Loucy (cell line): ENCODE measurements around the gene GPRIN1.

Source experiments
- EZH2phosphoT487 ChIP-seq: fragments of 200-600 bp; IDR thresholded peaks from 2 replicates; pipeline ENCODE4 v1.6.1; 2018; ENCODE audit warnings: antibody characterized with exemption, mild to moderate bottlenecking, moderate library complexity, borderline replicate concordance
- TF ChIP-seq, protein P1 (sequence below): fragments of 200-600 bp; sonication (generic); conservative IDR thresholded peaks from 2 replicates; pipeline ENCODE4 v1.5.1; 2014; ENCODE audit warnings: mild to moderate bottlenecking, antibody characterized with exemption, low read length

DNA sequence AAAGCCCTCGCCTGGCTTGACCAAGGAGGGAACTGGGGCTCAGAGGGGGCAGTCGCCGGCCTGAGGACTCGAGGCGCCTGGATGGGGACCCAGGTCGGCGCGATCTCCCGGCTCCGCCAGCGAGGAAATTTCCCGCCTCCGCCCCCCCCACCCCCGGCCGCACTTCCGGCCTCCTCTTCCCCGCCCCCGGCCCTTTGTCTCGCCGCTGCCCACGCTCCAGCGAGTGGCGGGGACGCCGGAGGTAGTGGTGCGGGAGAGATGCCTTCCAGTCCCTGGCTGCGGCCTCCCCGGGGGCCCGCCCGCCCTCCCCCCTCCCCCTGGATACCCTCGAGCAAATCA, 448 bp upstream of the GPRIN1 start:
- TF ChIP-seq, protein P1, sequence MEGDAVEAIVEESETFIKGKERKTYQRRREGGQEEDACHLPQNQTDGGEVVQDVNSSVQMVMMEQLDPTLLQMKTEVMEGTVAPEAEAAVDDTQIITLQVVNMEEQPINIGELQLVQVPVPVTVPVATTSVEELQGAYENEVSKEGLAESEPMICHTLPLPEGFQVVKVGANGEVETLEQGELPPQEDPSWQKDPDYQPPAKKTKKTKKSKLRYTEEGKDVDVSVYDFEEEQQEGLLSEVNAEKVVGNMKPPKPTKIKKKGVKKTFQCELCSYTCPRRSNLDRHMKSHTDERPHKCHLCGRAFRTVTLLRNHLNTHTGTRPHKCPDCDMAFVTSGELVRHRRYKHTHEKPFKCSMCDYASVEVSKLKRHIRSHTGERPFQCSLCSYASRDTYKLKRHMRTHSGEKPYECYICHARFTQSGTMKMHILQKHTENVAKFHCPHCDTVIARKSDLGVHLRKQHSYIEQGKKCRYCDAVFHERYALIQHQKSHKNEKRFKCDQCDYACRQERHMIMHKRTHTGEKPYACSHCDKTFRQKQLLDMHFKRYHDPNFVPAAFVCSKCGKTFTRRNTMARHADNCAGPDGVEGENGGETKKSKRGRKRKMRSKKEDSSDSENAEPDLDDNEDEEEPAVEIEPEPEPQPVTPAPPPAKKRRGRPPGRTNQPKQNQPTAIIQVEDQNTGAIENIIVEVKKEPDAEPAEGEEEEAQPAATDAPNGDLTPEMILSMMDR, result no peak
- TF ChIP-seq EZH2phosphoT487, result no peak
